ENCODE results near the gene CRYBB1. TPM values are rescaled to one million over a fixed set of nuclear protein-coding genes. Genes with fewer than 3 reads are reported as not detected.
A peak's percentile ranks its signal among the peaks of the same experiment; 100 is the strongest.

Gene CRYBB1
- total RNA-seq, 4 donors from 2014 or later = 1.1 to 6.4 TPM; not detected in 2

GRCh38 chr22:26642465-26643417, 24.9 kb upstream of the CRYBB1 start:
- H3K27me3 ChIP-seq = peaks cover 14% of the 10 kb centered on the region
- peak; percentile 53 for DNase-seq
- TF ChIP-seq, protein P1, sequence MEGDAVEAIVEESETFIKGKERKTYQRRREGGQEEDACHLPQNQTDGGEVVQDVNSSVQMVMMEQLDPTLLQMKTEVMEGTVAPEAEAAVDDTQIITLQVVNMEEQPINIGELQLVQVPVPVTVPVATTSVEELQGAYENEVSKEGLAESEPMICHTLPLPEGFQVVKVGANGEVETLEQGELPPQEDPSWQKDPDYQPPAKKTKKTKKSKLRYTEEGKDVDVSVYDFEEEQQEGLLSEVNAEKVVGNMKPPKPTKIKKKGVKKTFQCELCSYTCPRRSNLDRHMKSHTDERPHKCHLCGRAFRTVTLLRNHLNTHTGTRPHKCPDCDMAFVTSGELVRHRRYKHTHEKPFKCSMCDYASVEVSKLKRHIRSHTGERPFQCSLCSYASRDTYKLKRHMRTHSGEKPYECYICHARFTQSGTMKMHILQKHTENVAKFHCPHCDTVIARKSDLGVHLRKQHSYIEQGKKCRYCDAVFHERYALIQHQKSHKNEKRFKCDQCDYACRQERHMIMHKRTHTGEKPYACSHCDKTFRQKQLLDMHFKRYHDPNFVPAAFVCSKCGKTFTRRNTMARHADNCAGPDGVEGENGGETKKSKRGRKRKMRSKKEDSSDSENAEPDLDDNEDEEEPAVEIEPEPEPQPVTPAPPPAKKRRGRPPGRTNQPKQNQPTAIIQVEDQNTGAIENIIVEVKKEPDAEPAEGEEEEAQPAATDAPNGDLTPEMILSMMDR (IDR thresholded peaks at IDR 0.05) = no peak
- no peak for TF ChIP-seq POLR2AphosphoS5 (IDR thresholded peaks at IDR 0.05)
- TF ChIP-seq EP300 (IDR thresholded peaks at IDR 0.05; ENCODE audit: low read depth) = no peak
- TF ChIP-seq POLR2A (IDR thresholded peaks at IDR 0.05) = no peak
- intact Hi-C loops (cut with DNase I; ENCODE audit: low total_unique reads) = no loop called here
- H3K4me3 ChIP-seq = no peak overlapping the region
- no peaks in the 10 kb centered on the region for H3K9me3 ChIP-seq
- H3K27ac ChIP-seq = peak overlapping the region in 1 of 4 donors; percentile 5
- in situ Hi-C loops (cut with MboI; ENCODE audit: low pct_ligation_motif_present in 1 of 4, low pct_unique_long_range_greater_than_20kb in 1 of 4, low sequenced_read_pairs in 3 of 4) = no loop called here
- no peaks in the 10 kb centered on the region for H3K36me3 ChIP-seq
- peaks cover 3 to 12% (median 9%) of the 10 kb centered on the region in 4 donors for H3K4me1 ChIP-seq
- WGBS, 2 donors (ENCODE audit: low coverage in 1 of 2) = 38% methylated on average over 8 of the region's 8 CpGs; no CpG with 5 or more reads in 1 of the 2 donors

DNA sequence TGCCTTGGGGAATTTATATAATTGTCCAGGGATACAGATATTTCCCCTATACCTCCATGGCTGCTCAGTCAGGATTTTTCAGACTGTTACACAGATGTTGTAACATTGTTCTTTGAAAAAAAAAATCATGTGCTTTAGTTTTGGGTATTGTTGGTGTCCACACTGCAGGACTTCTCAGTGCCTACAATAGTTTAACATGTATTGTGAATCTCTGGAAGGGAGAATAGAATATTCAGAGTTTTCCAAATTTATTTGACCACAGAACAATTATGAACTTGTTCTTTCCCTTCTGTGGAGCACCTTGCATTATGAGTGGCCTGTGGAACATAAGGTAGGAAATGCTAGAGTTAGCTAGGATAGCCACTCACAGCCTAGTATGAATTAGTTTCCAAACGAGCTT, 18.5 kb upstream of the CRYBB1 start:
- no peaks in the 10 kb centered on the region for H3K4me1 ChIP-seq
- no peaks in the 10 kb centered on the region for H3K9me3 ChIP-seq
- H3K27me3 ChIP-seq = peaks cover 4% of the 10 kb centered on the region
- intact Hi-C loops (cut with DNase I; ENCODE audit: low total_unique reads) = no loop called here
- no peak overlapping the region for H3K4me3 ChIP-seq
- WGBS, 2 donors (ENCODE audit: low coverage in 1 of 2) = 40 to 52% methylated on average over 1 of the region's 1 CpG
- DNase-seq = no peak
- in situ Hi-C loops (cut with MboI; ENCODE audit: low pct_ligation_motif_present in 1 of 4, low pct_unique_long_range_greater_than_20kb in 1 of 4, low sequenced_read_pairs in 3 of 4) = no loop called here
- no peaks in the 10 kb centered on the region for H3K36me3 ChIP-seq
- TF ChIP-seq, protein P1 (IDR thresholded peaks at IDR 0.05) = no peak
- TF ChIP-seq POLR2A (IDR thresholded peaks at IDR 0.05) = no peak
- TF ChIP-seq POLR2AphosphoS5 (IDR thresholded peaks at IDR 0.05) = no peak
- TF ChIP-seq EP300 (IDR thresholded peaks at IDR 0.05; ENCODE audit: low read depth) = no peak
- no peak overlapping the region for H3K27ac ChIP-seq

GRCh38 chr22:26635117-26635516, 17.3 kb upstream of the CRYBB1 start:
- Histone ChIP-seq H3K36me3 (no peaks in the 10 kb centered on the region), H3K4me3 (no peak overlapping the region), H3K27me3 (no peaks in the 10 kb centered on the region), H3K27ac (no peak overlapping the region), H3K4me1 (no peaks in the 10 kb centered on the region), H3K9me3 (no peaks in the 10 kb centered on the region)
- DNase-seq = no peak
- intact Hi-C loops (cut with DNase I; ENCODE audit: low total_unique reads) = no loop called here
- WGBS, 2 donors (ENCODE audit: low coverage in 1 of 2) = 81 to 83% methylated on average over 2 of the region's 2 CpGs
- no peak for TF ChIP-seq EP300 (IDR thresholded peaks at IDR 0.05; ENCODE audit: low read depth)
- TF ChIP-seq POLR2A (IDR thresholded peaks at IDR 0.05) = no peak
- TF ChIP-seq, protein P1 (IDR thresholded peaks at IDR 0.05) = no peak
- TF ChIP-seq POLR2AphosphoS5 (IDR thresholded peaks at IDR 0.05) = no peak
- in situ Hi-C loops (cut with MboI; ENCODE audit: low pct_ligation_motif_present in 1 of 4, low pct_unique_long_range_greater_than_20kb in 1 of 4, low sequenced_read_pairs in 3 of 4) = no loop called here

DNA sequence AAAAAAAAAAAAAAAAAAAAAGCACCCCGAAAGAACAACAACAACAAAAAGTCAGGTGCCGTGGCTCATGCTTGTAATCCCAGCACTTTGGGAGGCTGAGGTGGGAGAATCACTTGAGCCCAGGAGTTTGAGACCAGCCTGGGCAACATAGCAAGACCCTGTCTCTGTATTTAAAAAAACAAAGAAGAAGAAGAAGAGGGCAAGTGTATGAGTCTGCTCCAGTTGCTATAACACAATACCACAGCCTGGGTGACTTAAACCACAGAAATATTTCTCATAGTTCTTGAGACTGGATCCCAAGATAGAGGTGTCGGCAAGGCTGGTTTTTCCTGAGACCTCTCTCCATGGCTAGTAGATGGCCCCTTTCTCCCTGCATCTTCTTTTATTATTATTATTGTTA, 16.4 kb upstream of the CRYBB1 start:
- Histone ChIP-seq H3K4me1 (peaks cover 0 to 3% (median 1%) of the 10 kb centered on the region in 4 donors), H3K27me3 (no peaks in the 10 kb centered on the region), H3K27ac (no peak overlapping the region), H3K36me3 (no peaks in the 10 kb centered on the region), H3K9me3 (no peaks in the 10 kb centered on the region), H3K4me3 (no peak overlapping the region)
- intact Hi-C loops (cut with DNase I; ENCODE audit: low total_unique reads) = no loop called here
- DNase-seq = no peak
- 84 to 97% methylated on average over 3 of the region's 3 CpGs for WGBS, 2 donors (ENCODE audit: low coverage in 1 of 2)
- in situ Hi-C loops (cut with MboI; ENCODE audit: low pct_ligation_motif_present in 1 of 4, low pct_unique_long_range_greater_than_20kb in 1 of 4, low sequenced_read_pairs in 3 of 4) = no loop called here
- TF ChIP-seq, protein P1 (IDR thresholded peaks at IDR 0.05) = no peak
- TF ChIP-seq EP300 (IDR thresholded peaks at IDR 0.05; ENCODE audit: low read depth) (no peak), POLR2AphosphoS5 (IDR thresholded peaks at IDR 0.05) (no peak), POLR2A (IDR thresholded peaks at IDR 0.05) (no peak)

All from transverse colon (tissue), 4 donors.